HG03571 (cell line): ENCODE data around the gene DSCAML1.
"Not testable (repeated sequence)": the region's sequence is repeated elsewhere in the genome, so short reads cannot be mapped to it uniquely, and the experiment has no call there.

Experiments
- ATAC-seq: cut with Tn5 transposase; IDR thresholded peaks from one replicate; pipeline ENCODE4 v1.9.1; 2021; ENCODE audit not compliant: unreplicated experiment

DSCAML1 gene

DNA sequence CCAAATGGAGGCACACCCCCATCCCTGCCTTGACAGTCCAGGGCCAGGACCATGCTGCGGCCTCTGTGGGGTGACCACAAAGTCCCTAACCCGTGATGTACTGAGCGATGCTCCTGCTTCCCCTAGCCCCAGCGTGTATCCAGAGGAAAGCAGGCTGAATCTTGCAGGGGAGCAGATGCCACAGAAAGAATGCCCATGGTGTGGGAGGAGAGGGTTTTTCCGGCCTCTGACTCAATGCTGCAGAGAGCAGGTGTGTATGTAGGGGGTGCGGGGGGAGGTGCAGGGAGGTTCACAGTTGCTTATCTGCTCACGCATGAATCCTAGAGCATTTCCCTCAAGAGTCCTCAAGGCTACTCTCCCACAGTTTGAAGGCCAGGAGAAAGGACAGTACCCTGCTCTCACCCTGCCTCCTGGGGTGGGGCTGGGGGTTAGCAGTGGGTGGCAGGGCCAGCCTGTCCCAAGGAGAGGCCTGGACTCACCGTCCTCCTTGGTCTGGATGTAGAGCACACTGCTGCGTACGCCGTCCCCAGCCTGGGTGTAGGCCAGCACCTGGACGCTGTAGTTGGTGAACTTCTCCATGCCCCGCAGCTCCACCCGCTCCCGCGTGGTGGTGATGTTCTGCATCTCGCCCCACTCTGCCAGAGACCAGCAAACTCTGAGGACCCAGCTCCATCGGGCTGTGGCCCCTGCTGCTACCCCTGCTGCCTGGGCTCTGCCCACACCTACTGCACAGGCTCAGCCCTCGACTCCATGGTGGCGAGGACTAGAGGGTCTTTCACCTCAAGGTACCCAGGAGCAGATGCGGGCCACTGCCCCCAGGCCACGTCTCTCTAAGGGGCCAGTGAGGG lies 338.5 kb downstream of the DSCAML1 start:
- peak; percentile 28 for ATAC-seq

DNA sequence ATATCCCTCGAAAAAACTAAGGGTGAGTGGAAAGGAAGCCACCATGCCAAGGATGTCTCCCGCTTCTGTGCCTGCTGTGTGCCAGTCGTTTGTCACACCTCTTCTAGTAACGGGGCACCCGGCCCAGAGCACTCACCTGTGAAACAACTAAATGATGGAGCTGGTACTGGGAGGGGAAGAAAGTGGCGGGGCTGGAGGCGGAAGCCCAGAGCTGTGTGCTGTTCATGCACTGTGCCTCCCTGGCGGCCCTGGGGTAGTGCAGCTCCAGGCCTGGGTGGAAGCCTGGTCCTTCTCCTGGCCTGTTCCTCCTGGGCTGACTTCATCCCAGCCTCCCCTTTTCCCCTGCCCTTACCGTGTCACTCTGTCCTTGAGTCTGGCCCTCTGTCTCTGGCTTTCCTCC lies 339.2 kb downstream of the DSCAML1 start:
- peak; percentile 25 for ATAC-seq

DNA sequence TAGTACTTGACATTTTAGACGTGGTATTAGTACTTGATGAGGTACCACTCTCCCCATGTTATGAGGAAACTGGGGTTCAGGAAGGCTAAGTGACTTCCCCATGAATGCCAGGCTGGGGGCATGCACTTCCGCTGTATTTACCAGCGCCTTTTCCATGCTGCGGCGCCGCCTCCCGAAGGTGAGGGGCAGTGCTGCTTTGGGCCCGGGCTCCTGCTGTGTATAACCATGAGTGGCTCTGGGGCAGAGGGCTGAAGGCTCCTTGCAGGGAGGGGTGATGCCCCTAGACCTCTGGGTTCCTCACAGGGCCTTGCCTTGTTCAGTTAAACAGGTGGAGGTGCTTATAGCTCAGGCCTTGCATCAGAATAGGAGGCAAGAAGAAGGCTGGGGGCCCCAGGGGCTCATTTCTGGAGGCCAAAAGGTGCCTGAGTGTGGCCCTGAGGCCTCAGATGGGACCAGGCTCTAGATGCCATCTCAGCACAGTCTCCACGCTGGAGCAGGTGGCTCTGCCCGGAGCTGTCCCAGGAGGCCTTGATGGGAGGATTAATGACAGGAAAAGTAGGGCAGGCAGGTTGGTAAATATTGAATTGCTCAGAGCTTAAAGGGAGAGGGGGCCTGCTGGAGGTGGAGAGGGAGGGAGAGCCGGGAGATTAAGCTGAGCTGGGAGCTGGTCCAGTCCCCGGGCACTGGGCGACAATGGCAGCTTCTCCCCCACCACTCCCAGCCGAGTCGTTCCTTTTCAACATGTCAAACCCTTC lies 339.8 kb downstream of the DSCAML1 start:
- no peak for ATAC-seq

DNA sequence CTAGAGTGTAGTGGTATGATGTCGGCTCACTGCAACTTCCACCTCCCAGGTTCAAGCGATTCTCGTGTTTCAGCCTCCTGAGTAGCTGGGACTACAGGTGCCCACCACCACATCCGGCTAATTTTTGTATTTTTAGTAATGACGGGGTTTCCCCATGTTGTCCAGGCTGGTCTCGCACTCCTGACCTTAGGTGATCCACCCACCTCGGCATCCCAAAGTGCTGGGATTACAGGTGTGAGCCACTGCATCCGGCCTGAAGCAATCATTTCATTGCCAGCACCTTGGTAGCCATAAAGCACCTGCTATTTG lies 340.3 kb downstream of the DSCAML1 start:
- ATAC-seq: not testable (repeated sequence)

DNA sequence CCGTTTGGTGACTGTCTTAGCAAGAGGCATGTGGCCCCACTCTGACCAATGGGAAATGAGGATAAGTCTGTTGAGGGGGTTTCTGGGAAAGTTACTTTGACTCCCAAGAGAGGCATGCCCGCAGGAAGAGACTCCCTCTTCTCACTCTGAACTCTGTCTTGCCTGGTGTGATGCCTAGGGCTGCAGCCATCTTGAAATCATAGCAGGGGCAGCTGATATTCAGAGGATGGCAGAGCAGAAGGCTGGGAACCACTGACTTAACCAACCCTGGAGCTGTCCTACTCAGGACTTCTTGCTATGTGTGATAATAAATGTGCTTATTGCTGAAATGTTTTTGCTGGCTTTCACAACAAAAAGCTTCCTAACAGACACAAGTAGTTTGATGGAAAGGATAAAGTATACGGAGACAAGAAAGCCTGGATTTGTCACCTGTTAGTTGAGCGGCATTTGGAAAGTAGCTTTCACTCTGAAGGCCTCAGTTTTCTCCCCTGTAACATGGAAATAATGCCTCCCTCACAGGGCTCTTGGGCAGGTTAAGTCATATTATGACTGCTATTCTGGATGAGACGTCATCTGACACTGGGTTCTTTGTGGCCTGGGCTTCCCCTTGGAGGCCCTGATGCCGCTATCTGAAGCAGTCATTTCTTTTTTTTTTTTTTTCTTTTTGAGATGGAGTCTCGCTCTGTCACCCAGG lies 340.8 kb downstream of the DSCAML1 start:
- ATAC-seq: peak; percentile 60

DNA sequence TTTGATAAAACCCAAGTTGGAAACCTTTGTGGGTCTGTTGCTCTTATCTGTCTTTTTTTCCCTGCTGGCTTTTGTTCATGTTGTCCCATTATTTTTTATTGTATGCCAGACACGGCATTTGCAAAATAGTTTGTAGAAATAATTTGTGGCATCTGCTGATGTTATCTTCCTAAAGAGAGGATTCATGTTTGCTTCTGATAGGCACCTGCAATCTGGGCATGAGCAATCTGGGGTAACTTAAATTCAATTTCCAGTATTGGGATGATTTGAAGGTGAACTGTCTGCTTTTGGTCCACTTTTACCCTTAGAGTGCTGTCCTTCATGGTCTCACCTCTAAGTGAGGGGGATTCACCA lies 342.5 kb downstream of the DSCAML1 start:
- no peak for ATAC-seq

DNA sequence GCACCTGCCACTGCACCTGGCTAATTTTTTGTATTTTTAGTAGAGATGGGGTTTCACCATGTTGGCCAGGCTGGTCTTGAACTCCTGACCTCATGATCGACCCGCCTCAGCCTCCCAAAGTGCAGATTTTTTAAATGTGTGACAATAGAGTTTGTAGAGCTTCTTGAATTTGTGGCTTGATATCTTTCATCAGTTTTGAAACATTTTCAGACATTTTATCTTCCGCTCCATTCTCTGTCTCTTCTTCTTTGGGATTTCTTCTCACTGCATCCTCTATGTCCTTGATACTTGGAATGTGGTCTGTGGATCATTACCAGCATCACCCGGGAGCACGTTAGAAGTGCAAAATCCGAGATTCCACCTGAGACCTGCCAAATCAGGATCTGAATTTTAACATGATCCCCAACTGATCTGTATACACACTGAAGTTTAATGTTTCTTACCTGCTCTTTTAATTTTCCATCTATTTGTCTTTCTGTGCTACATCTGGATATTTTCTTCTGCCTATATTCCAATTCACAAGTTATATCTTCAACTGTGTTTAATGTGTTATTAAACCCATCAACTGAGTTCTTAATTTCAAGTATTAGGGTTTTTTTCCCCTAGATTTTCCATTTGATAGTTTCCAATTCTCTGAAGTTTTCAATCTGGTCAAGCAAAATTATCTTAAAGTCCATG lies 343.0 kb downstream of the DSCAML1 start:
- ATAC-seq: no peak

DNA sequence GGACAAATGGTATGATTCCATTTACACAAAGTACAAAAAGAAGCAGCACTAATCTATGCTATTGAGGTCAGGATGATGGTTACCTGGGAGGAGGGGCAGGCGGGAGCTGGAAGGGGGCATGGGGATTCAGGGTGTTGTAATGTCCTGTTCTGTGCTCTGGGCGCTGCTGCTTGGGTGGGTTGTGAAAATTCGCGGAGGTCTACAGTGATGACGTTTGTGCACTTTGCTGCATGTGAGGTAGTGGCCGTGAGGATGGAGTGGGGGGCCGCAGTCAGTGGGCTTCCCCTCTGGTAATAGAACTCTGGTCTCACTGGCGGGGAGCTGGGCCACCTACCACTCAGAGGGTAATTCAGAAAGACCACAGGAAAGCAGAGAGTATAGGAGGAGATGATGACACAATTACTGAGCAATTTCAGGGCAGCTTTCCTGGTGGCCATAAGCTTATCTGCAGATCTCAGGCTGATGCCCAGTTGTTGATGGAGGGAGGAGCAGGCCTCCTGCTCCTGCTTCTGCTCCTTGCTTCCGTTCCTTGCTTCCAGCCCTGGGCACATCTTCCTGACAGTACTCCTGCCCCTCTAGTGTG lies 347.8 kb downstream of the DSCAML1 start:
- no peak for ATAC-seq

DNA sequence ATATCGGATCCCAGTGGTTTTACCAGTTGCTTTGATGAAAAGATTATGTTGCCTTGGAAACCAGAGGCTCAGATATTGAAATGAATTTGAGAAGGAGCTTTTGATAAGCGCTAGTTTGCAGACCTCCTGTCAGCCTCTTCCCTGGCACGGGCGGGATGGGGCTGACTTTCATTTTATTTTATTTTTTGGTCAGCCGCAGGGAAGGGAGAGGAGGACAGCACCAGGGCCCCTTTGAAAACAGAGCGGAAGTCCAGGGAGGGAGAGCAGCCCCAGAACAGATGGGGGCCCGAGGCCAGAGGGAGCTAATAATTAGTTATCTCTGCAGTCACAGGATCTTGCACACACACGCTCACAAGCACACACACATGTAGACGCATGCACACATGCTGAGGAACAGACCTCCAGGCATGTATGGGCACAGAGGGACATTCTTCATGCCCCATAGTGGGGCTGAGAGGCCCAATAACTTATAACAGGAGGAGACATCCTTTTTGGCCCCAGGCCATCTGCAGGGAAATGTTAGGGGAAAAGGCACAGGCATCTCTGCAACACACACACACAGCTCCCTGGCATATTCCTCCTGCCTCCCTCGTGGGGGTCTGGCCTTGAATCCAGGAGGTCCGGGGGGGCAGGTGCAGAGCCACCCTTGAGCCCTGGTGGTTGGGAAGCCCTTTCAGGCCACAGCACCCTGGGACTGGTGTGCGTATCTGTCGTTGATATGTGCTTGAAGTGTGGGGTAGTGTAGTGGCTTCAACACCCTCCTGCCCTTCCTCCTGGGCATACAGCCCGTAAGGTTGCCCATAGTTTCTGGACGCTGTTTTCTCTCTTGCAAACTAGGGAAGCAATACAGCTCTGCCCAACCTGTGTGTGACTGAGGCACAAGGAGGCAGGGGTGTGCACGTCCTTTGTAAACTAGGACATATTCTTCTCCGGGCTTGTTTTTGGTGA lies 352.0 kb downstream of the DSCAML1 start:
- ATAC-seq: no peak

DNA sequence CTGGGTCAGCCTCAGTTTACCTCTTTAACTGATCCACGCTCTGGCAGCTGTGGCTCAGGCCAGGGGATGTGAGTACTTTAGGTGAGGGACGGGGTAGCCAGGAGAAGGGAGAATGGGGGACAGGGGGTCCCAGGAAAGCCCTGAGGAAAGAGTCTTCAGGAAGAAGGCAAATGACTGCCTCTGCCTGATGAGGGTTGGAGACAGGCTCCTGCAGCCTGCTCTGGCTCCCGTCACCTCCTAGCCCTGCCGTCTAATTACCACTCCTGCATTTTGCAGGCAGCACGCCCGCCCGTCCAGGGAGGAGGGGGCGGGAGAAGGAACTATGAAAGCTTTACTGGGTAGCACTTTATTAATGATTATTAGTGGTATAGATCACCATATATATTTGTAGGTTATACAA lies 352.8 kb downstream of the DSCAML1 start:
- ATAC-seq: no peak

DNA sequence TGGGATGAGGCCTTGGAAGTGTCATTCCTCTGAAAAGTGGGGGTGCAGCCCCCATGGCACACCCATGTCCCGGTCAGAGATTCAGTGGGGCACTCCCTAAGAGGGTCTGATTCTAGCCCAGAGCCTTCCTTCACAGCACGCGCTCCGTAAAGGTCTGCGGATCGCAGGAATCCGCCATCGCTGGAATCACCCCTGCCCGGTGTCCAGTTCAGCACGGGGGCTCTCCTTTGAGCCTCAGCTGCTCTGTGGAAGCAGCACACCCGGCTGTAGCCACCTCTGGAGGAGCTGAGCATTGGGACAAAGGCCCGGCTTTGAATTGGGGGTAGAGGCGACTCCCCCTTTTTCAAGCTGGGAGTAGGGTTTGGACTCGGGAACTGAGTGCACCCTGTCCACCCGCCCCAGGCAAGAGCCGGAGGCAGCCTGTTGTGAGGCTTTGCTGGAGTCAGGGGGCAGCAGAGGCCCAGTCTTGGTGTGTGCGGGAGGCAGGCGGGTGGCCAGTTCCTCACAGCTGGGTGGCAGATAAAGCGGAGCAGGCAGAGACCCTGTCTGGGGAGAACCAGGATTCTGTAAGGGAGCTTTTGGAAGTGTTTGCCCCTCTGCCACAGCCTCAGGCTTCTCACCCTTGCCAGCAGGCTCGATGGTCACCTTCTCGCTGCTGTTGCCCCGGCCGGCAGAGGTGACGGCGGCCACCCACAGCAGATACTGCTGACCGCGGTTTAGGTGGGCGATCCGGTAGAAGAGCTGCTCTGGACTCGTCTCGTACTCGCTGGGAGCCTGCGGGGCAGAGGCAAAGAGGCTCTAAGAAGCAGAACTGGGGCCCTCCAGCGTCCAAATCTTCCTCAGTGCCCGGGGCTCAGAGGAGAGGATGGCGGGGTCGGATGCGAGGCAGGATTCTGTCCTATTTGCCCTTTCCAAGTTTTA lies 353.5 kb downstream of the DSCAML1 start:
- ATAC-seq: no peak

DNA sequence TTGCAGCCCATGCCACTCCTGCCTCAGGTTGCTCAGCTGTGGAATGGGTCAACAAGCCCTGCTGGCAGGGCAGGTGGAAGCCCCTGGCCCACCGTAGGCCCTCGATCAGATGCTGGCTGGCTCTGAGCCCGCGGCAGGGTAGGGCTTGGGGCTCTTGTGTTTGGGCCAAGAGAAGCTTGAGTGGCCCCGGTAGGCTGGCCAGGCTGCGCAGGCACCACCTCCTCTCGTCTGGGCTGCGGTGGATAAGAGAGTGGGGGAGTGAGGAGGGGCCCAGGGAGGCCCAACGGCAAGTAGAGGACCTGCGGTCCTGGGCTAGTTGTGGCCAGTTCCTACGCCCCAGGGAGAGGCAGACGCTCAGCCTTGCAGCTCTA lies 354.2 kb downstream of the DSCAML1 start:
- no peak for ATAC-seq

DNA sequence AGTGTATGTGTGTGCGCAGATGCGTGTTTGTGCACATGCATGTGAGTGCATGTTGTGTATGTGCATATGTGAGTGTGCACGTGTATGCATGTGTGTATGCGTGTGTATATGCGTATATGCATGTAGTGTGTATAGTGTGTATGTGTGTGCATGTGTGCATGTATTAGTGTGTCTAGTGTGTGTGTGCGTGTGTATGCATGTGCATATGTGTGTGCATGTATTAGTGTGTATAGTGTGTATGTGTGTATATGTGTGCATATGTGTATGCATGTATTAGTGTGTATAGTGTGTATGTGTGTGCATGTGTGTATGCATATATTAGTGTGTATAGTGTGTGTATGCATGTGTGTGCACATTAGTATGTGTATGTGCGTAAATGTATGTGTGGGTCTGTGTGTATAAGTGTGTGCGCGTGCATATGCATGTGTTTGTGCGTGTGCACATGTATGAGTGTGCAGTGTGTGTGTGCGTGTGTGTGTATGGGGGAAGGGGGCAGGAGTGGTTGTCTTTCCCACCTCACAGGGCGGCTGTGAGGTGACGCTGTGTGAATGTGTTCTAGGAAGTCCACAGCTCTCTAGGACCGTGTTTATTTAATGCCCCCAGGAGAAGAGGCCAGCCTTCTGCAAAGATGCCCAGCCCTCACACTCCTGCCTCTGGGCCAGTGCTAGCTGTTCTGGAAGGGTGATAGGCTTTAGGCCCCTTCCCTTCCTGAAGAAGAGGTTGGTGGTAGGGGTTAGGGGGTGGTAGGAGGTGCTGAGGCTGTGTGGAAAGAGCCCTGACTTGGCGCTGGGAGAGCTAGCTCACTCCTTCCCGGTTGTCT lies 354.8 kb downstream of the DSCAML1 start:
- no peak for ATAC-seq

DNA sequence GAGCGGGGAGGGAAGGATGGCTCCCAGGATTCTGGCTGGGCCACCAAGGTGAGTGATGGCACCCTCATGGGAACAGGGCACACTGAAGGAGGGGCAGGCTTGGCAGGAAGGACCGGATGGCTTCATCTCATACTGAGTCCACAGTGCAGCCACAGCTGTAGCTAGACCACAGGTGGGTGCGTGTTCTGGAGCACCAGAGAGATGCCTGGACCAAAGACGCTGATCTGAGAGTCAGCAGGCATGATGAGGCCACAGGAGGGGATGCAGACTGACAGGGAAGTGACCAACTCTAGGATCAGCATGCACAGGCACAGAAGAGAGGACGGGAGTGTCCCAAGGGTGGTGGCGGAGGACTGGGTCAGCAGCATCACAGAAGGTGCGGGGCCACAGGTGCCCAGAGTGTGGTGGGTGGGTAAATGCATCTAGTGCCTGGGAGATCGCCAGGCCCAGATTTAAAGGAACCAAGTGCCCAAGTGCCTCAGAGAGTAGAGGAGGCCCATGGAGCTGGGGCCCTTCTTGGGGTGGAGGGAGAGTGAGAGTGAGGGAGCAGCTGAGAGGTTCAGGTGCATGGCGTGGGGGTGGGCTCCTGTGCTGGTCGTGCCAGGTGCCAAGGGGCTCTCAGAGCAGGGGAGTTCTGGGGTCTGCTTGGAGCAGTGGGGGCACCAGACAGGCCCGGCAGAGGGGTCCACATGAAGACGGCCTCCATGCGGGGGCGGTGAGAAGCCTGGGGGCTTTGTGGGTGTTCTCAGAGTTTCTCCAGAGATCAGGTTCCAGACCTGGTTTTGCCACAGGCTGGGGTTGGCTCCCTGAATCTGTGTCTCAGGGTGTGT lies 355.7 kb downstream of the DSCAML1 start:
- ATAC-seq: no peak

DNA sequence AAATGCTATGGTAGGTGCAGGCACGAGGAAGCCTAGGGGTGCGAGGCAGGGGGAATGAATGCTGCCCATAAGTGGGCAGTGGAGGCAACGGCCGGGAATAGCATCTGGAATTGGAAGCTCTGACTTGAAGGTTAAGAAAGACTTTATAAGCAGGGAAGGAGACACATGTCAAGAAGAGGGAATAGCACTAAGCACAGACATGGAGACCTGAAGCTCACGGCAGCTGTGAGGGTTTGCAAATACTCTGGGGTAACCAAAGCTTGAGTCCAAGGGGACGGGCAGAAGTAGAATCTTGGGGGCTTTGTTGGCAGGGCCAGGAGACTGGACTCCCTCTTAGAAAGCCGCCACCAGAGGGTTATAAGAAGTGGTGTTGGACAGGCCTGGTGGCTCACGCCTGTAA lies 356.8 kb downstream of the DSCAML1 start:
- no peak for ATAC-seq

DNA sequence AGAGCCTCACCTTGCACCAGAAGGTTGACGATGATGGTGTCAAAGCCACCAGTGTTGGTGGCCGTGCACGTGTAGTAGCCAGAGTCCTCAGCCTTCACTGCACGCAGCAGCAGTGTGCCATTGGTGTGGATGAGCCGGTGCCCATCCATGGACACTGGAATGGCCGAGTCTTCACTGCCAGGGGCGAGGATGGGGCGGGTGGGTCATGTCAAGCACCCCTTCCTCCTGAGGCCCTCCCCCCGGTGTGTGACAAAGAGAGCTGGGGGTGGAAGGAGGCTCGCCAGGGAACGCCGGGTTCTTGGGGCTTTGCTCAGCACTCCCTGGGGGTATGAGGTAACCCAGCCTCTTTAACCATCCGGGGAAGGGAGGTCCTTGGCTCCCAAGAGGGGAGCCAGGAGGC lies 357.8 kb downstream of the DSCAML1 start:
- no peak for ATAC-seq

DNA sequence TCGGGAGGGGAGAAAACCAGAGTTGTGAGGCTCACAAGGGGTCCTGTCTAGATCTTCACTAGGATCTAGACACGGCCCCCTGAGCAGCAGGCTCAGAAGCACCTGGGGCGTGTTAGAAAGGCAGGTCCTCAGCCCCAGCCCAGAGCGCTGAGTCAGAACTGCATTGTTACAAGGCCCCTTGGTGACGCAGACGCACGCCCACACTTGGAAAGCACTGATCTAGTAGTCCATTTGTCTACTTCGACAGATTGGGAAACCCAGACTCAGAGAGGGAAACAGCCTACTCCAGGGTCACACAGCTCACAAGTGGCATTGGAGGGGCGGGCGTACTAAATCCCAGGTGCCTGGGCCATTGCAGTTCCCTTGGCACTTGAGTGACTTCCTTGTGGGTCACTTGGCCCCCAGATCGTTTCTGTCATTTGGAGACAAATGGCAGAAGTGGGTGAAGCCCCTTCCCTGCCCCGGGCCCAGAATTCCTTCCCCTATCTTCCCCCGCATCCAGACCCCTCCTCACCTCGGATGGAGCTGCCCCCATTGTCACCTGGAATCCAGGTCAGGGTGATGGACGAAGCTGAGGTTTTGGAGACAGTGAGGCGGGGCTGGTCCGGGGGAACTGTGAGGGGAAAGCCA lies 358.5 kb downstream of the DSCAML1 start:
- no peak for ATAC-seq
